HEK293 (cell line): ENCODE measurements around the gene PLEKHG1.

Experiments
- CTCF ChIA-PET: fragments of 350-600 bp; formaldehyde crosslinking; extraction: SDS; loops from one replicate; lab custom pipeline; 2021; ENCODE audit warnings: antibody characterized with exemption; lab: Yijun Ruan, JAX
- POLR2A ChIA-PET: fragments of 300-600 bp; formaldehyde crosslinking; extraction: SDS; loops from one replicate; lab custom pipeline; 2020; ENCODE audit warnings: antibody characterized with exemption, inconsistent platforms; lab: Yijun Ruan, JAX
- H3K27ac ChIP-seq: fragments of 200-500 bp; sonication (Bioruptor generic); 2 replicates; pipeline ENCODE4 v1.5.1; 2014; ENCODE audit warnings: low read depth, low read length, control low read depth, inconsistent platforms; ENCODE audit errors: extremely low read depth
- H3K36me3 ChIP-seq, 2 experiments: fragments of 200-500 bp in 1 of 2; sonication (Bioruptor generic) in 1 of 2; 1 replicate in 1 of 2; 2 replicates in 1 of 2; pipeline ENCODE4 v1.5.1; 2014 to 2017; ENCODE audit warnings: inconsistent platforms in 2 of 2, low read length in 2 of 2; ENCODE audit not compliant: control insufficient read depth in 2 of 2, insufficient read depth in 1 of 2
- H3K4me1 ChIP-seq: fragments of 200-500 bp; sonication (Bioruptor generic); 2 replicates; pipeline ENCODE4 v1.5.1; 2014; ENCODE audit warnings: mild to moderate bottlenecking, low read length, inconsistent platforms; ENCODE audit not compliant: control insufficient read depth, insufficient read depth
- H3K4me3 ChIP-seq: 2 replicates; pipeline ENCODE4 v1.5.1; 2011; ENCODE audit warnings: low read depth, mild to moderate bottlenecking, control low read depth, low read length, moderate library complexity
- H3K9me3 ChIP-seq: fragments of 200-500 bp; sonication (Bioruptor generic); 2 replicates; pipeline ENCODE4 v1.5.1; 2014; ENCODE audit warnings: low read depth, low read length, inconsistent platforms; ENCODE audit not compliant: control insufficient read depth, insufficient read depth
- ELK4 ChIP-seq: IDR thresholded peaks from 2 replicates; pipeline ENCODE4 v1.6.1; 2011; ENCODE audit warnings: mild to moderate bottlenecking, low read depth, low read length, borderline replicate concordance
- GLI2 ChIP-seq: fragments of 450-650 bp; formaldehyde crosslinking; IDR thresholded peaks from 2 replicates; pipeline ENCODE4; 2017; ENCODE audit warnings: missing biosample characterization, missing genetic modification characterization, low read depth, borderline replicate concordance
- GLIS2 ChIP-seq: fragments of 450-650 bp; formaldehyde crosslinking; IDR thresholded peaks from 2 replicates; pipeline ENCODE4 v1.5.1; 2016; ENCODE audit warnings: missing biosample characterization, missing genetic modification characterization
- HOXC10 ChIP-seq: sonication (generic); formaldehyde crosslinking; IDR thresholded peaks from 2 replicates; pipeline ENCODE4 v1.8.1; 2023; ENCODE audit warnings: mild to moderate bottlenecking, missing genetic modification reagents
- MZF1 ChIP-seq: fragments of 450-650 bp; formaldehyde crosslinking; IDR thresholded peaks from 2 replicates; pipeline ENCODE4 v1.5.1; 2017; ENCODE audit warnings: missing biosample characterization, missing genetic modification characterization, borderline replicate concordance
- SCRT1 ChIP-seq: fragments of 450-650 bp; formaldehyde crosslinking; IDR thresholded peaks from 2 replicates; pipeline ENCODE4 v1.5.1; 2016; ENCODE audit warnings: missing biosample characterization, missing genetic modification characterization, borderline replicate concordance
- TCF7L2 ChIP-seq: IDR thresholded peaks from 2 replicates; pipeline ENCODE4 v1.6.1; 2011; ENCODE audit warnings: low read depth, mild to moderate bottlenecking, inconsistent platforms, low read length, moderate library complexity, borderline replicate concordance
- ZBTB44 ChIP-seq: fragments of 450-650 bp; IDR thresholded peaks from 2 replicates; pipeline ENCODE4 v1.5.1; 2018; ENCODE audit warnings: missing biosample characterization, mild to moderate bottlenecking, missing genetic modification characterization
- ZBTB49 ChIP-seq: fragments of 450-650 bp; formaldehyde crosslinking; IDR thresholded peaks from 2 replicates; pipeline ENCODE4 v1.5.1; 2016; ENCODE audit warnings: missing biosample characterization, missing genetic modification characterization, low read depth
- ZBTB7A ChIP-seq: fragments of 450-650 bp; formaldehyde crosslinking; IDR thresholded peaks from 2 replicates; pipeline ENCODE4 v1.5.1; 2016; ENCODE audit warnings: low read depth, missing biosample characterization, missing genetic modification characterization
- ZFP69B ChIP-seq: fragments of 450-650 bp; formaldehyde crosslinking; IDR thresholded peaks from 2 replicates; pipeline ENCODE4 v1.5.1; 2016; ENCODE audit warnings: missing biosample characterization, missing genetic modification characterization
- ZNF174 ChIP-seq: fragments of 450-650 bp; formaldehyde crosslinking; IDR thresholded peaks from 2 replicates; pipeline ENCODE4 v1.5.0; 2017; ENCODE audit warnings: missing biosample characterization, mild to moderate bottlenecking, missing genetic modification characterization
- ZNF211 ChIP-seq: fragments of 450-650 bp; formaldehyde crosslinking; IDR thresholded peaks from 2 replicates; pipeline ENCODE4 v1.5.1; 2016; ENCODE audit warnings: low read depth, missing biosample characterization, missing genetic modification characterization
- ZNF23 ChIP-seq: fragments of 450-650 bp; formaldehyde crosslinking; IDR thresholded peaks from 2 replicates; pipeline ENCODE4 v1.5.1; 2016; ENCODE audit warnings: missing biosample characterization, missing genetic modification characterization, borderline replicate concordance
- ZNF292 ChIP-seq: fragments of 450-650 bp; formaldehyde crosslinking; IDR thresholded peaks from 2 replicates; pipeline ENCODE4 v1.5.1; 2016; ENCODE audit warnings: low read depth, missing biosample characterization, missing genetic modification characterization, borderline replicate concordance
- ZNF488 ChIP-seq: fragments of 450-650 bp; formaldehyde crosslinking; IDR thresholded peaks from 2 replicates; pipeline ENCODE4 v1.5.1; 2016; ENCODE audit warnings: missing biosample characterization, missing genetic modification characterization
- ZNF514 ChIP-seq: fragments of 450-650 bp; formaldehyde crosslinking; IDR thresholded peaks from 2 replicates; pipeline ENCODE4 v1.5.1; 2016; ENCODE audit warnings: missing biosample characterization, missing genetic modification characterization
- ZNF548 ChIP-seq: fragments of 450-650 bp; formaldehyde crosslinking; IDR thresholded peaks from 2 replicates; pipeline ENCODE4 v1.5.1; 2016; ENCODE audit warnings: missing biosample characterization, missing genetic modification characterization
- ZNF560 ChIP-seq: fragments of 450-650 bp; formaldehyde crosslinking; IDR thresholded peaks from 2 replicates; pipeline ENCODE4 v1.5.1; 2017; ENCODE audit warnings: missing biosample characterization, missing genetic modification characterization, borderline replicate concordance
- ZNF621 ChIP-seq: fragments of 450-650 bp; formaldehyde crosslinking; IDR thresholded peaks from 2 replicates; pipeline ENCODE4 v1.5.1; 2017; ENCODE audit warnings: missing biosample characterization, missing genetic modification characterization
- ZNF645 ChIP-seq: fragments of 450-650 bp; formaldehyde crosslinking; IDR thresholded peaks from 2 replicates; pipeline ENCODE4; 2016; ENCODE audit warnings: missing biosample characterization, missing genetic modification characterization
- ZNF670 ChIP-seq: fragments of 450-650 bp; formaldehyde crosslinking; IDR thresholded peaks from 2 replicates; pipeline ENCODE4 v1.5.1; 2016; ENCODE audit warnings: missing biosample characterization, missing genetic modification characterization, low read depth
- ZNF707 ChIP-seq: fragments of 450-650 bp; formaldehyde crosslinking; IDR thresholded peaks from 2 replicates; pipeline ENCODE4 v1.5.1; 2016; ENCODE audit warnings: missing biosample characterization, missing genetic modification characterization
- ZNF768 ChIP-seq: fragments of 450-650 bp; formaldehyde crosslinking; IDR thresholded peaks from 2 replicates; pipeline ENCODE4 v1.5.1; 2018; ENCODE audit warnings: missing biosample characterization, mild to moderate bottlenecking, missing genetic modification characterization
- ZNF777 ChIP-seq: fragments of 450-650 bp; formaldehyde crosslinking; IDR thresholded peaks from 2 replicates; pipeline ENCODE4 v1.5.1; 2017; ENCODE audit warnings: missing biosample characterization, missing genetic modification characterization, borderline replicate concordance
- ZNF791 ChIP-seq: fragments of 450-650 bp; formaldehyde crosslinking; IDR thresholded peaks from 2 replicates; pipeline ENCODE4 v1.5.1; 2016; ENCODE audit warnings: missing biosample characterization, missing genetic modification characterization
- ZSCAN30 ChIP-seq: fragments of 450-650 bp; IDR thresholded peaks from 2 replicates; pipeline ENCODE4 v1.5.1; 2018; ENCODE audit warnings: missing biosample characterization, mild to moderate bottlenecking, missing genetic modification characterization, moderate library complexity
- TF ChIP-seq, protein P1 (sequence below): fragments of 450-650 bp; formaldehyde crosslinking; IDR thresholded peaks from 2 replicates; pipeline ENCODE4 v1.5.1; 2016; ENCODE audit warnings: missing biosample characterization, missing genetic modification characterization
- TF ChIP-seq, protein P2 (sequence below): fragments of 450-650 bp; formaldehyde crosslinking; IDR thresholded peaks from 2 replicates; pipeline ENCODE4 v1.5.1; 2016; ENCODE audit warnings: missing biosample characterization, missing genetic modification characterization

The PLEKHG1 gene

DNA sequence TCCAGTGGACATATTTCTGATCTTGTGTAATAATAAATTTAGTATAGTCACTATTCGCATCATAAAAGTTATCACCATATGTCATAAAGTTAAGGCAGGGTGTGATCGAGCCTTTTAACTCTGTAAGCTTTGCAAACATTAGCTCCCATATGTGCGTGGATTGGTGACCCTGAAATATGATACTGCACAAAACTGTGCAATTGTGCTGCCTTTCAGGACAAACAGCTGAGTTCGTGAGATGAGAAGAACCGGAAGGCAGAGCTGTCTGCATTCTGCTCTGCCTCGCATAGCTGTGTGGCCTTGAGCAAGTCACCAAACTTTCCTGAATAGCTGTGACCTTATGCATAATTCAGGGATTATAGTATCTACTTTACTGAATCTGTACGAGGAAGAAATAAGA lies 3.2 kb upstream of the PLEKHG1 start:
- no peak overlapping the region for H3K4me3 ChIP-seq
- CTCF ChIA-PET: interaction anchor here (0.6 to 1.5 kb wide), 5 partner anchors 39 to 221 kb away, joined by 3 to 4 read pairs (median 4); no protein-coding TSS in a partner anchor
- H3K36me3 ChIP-seq: no peaks in the 10 kb centered on the region
- H3K9me3 ChIP-seq: no peaks in the 10 kb centered on the region
- H3K27ac ChIP-seq: no peak overlapping the region
- POLR2A ChIA-PET: no interaction called here
- H3K4me1 ChIP-seq: peaks cover 16% of the 10 kb centered on the region
- no peak for TF ChIP-seq GLI2
- no peak for TF ChIP-seq ZNF645 (tag by site-specific recombination)
- no peak for TF ChIP-seq HOXC10 (CRISPR knock-in tag)
- TF ChIP-seq ZNF292 (tag by site-specific recombination): no peak
- TF ChIP-seq ZSCAN30 (tag by site-specific recombination): no peak; the same call in 1 of the 2 replicates
- no peak for TF ChIP-seq TCF7L2
- no peak for TF ChIP-seq ZNF211 (tag by site-specific recombination)
- TF ChIP-seq ZNF777: no peak
- peak; percentile 20; the same call in 1 of the 2 replicates for TF ChIP-seq MZF1 (tag by site-specific recombination)
- no peak for TF ChIP-seq ZNF791 (tag by site-specific recombination)
- TF ChIP-seq ZNF514: no peak
- TF ChIP-seq ZBTB7A (tag by site-specific recombination): no peak
- no peak for TF ChIP-seq ZNF488
- no peak for TF ChIP-seq ZNF23 (tag by site-specific recombination)
- no peak for TF ChIP-seq SCRT1 (tag by site-specific recombination)
- TF ChIP-seq, protein P1, sequence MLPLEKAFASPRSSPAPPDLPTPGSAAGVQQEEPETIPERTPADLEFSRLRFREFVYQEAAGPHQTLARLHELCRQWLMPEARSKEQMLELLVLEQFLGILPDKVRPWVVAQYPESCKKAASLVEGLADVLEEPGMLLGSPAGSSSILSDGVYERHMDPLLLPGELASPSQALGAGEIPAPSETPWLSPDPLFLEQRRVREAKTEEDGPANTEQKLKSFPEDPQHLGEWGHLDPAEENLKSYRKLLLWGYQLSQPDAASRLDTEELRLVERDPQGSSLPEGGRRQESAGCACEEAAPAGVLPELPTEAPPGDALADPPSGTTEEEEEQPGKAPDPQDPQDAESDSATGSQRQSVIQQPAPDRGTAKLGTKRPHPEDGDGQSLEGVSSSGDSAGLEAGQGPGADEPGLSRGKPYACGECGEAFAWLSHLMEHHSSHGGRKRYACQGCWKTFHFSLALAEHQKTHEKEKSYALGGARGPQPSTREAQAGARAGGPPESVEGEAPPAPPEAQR (tag by site-specific recombination): no peak
- TF ChIP-seq ZBTB49 (tag by site-specific recombination): no peak
- 0 out of 2 replicates have a peak, but pooled peaks have one; percentile 5 for TF ChIP-seq ZBTB44 (tag by site-specific recombination)
- no peak for TF ChIP-seq ZNF670 (tag by site-specific recombination)
- TF ChIP-seq ELK4: no peak
- TF ChIP-seq ZNF707 (tag by site-specific recombination): no peak
- TF ChIP-seq, protein P2, sequence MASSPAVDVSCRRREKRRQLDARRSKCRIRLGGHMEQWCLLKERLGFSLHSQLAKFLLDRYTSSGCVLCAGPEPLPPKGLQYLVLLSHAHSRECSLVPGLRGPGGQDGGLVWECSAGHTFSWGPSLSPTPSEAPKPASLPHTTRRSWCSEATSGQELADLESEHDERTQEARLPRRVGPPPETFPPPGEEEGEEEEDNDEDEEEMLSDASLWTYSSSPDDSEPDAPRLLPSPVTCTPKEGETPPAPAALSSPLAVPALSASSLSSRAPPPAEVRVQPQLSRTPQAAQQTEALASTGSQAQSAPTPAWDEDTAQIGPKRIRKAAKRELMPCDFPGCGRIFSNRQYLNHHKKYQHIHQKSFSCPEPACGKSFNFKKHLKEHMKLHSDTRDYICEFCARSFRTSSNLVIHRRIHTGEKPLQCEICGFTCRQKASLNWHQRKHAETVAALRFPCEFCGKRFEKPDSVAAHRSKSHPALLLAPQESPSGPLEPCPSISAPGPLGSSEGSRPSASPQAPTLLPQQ (tag by site-specific recombination): no peak
- no peak for TF ChIP-seq GLIS2 (tag by site-specific recombination)
- no peak for TF ChIP-seq ZNF768 (tag by site-specific recombination)
- no peak for TF ChIP-seq ZNF621 (tag by site-specific recombination)
- no peak for TF ChIP-seq ZNF174 (tag by site-specific recombination)
- no peak for TF ChIP-seq ZNF560 (tag by site-specific recombination)
- TF ChIP-seq ZNF548 (tag by site-specific recombination): no peak
- no peak for TF ChIP-seq ZFP69B (tag by site-specific recombination)
